ENCODE results near the gene SND1.

SND1 gene

GRCh38 chr7:127979728-127980126, 327.7 kb downstream of the SND1 start:
- no peak for DNase-seq

GRCh38 chr7:127980901-127981300, 328.9 kb downstream of the SND1 start:
- no peak for DNase-seq

- no peak for DNase-seq
Observed at GRCh38 chr7:127981965-127982364, 330.0 kb downstream of the SND1 start.

GRCh38 chr7:127983804-127984332, 331.9 kb downstream of the SND1 start:
- no peak for DNase-seq

- no peak for DNase-seq
Observed at GRCh38 chr7:127986581-127987521, 334.9 kb downstream of the SND1 start.

- DNase-seq: no peak
Observed at GRCh38 chr7:127988751-127989150, 336.8 kb downstream of the SND1 start.

GRCh38 chr7:127993317-127993716, 341.3 kb downstream of the SND1 start:
- DNase-seq: no peak

- DNase-seq: no peak
Observed at GRCh38 chr7:127993987-127994386, 342.0 kb downstream of the SND1 start.

GRCh38 chr7:127995156-127995880, 343.3 kb downstream of the SND1 start:
- DNase-seq: no peak

GRCh38 chr7:127995881-127996215, 343.9 kb downstream of the SND1 start:
- no peak for DNase-seq

- DNase-seq: no peak
Observed at GRCh38 chr7:127996253-127997071, 344.5 kb downstream of the SND1 start.

GRCh38 chr7:127997226-127997922, 345.4 kb downstream of the SND1 start:
- DNase-seq: no peak

- DNase-seq: no peak
Observed at GRCh38 chr7:127998671-127999070, 346.7 kb downstream of the SND1 start.

- DNase-seq: no peak
Observed at GRCh38 chr7:128000048-128000447, 348.1 kb downstream of the SND1 start.

- no peak for DNase-seq
Observed at GRCh38 chr7:128000854-128001265, 348.9 kb downstream of the SND1 start.

- no peak for DNase-seq
Observed at GRCh38 chr7:128003167-128003566, 351.2 kb downstream of the SND1 start.

- DNase-seq: no peak
Observed at GRCh38 chr7:128003787-128004186, 351.8 kb downstream of the SND1 start.

GRCh38 chr7:128004623-128005022, 352.6 kb downstream of the SND1 start:
- DNase-seq: no peak

- DNase-seq: no peak
Observed at GRCh38 chr7:128005117-128005516, 353.1 kb downstream of the SND1 start.

GRCh38 chr7:128005759-128006159, 353.8 kb downstream of the SND1 start:
- no peak for DNase-seq

GRCh38 chr7:128006550-128007302, 354.7 kb downstream of the SND1 start:
- DNase-seq: no peak

- no peak for DNase-seq
Observed at GRCh38 chr7:128007303-128007680, 355.3 kb downstream of the SND1 start.

Measured in stimulated activated naive CD4-positive, alpha-beta T cell treated with Interleukin-2 at 50 U/mL for 16 hours (primary cell).